Stimulated activated naive CD4-positive, alpha-beta T cell (primary cell): ENCODE results near the gene CYP3A5.
"Not testable (repeated sequence)": the region's sequence is repeated elsewhere in the genome, so short reads cannot be mapped to it uniquely, and the experiment has no call there.

Experiments
- DNase-seq, 6 experiments: peaks; one replicate each; lab custom pipeline; 2025; lab: John Stamatoyannopoulos, UW

Gene CYP3A5

GRCh38 chr7:99679400-99680191, at the start of gene CYP3A5:
TSS of gene CYP3A5 (minus strand) at chr7:99679996. CDS start at chr7:99679896, 100 bp downstream.
- DNase-seq = no peak

DNA sequence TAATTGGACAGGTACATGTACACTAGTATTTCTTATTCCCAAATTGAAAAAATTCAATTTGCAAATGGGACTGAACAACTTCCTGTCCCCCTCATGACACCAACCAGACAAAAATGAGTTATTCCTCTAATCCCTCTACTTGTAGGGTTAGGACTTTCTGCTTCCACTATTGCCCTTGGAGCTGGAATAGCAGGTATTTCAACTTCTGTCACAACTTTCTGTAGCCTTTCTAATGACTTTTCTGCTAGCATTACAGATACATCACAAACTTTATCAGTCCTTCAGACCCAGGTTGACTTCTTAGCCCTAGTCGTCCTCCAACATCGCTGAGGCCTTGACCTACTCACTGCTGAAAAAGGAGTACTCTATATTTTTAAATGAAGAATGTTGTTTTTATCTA, 48.8 kb upstream of the CYP3A5 start:
- DNase-seq = no peak

DNA sequence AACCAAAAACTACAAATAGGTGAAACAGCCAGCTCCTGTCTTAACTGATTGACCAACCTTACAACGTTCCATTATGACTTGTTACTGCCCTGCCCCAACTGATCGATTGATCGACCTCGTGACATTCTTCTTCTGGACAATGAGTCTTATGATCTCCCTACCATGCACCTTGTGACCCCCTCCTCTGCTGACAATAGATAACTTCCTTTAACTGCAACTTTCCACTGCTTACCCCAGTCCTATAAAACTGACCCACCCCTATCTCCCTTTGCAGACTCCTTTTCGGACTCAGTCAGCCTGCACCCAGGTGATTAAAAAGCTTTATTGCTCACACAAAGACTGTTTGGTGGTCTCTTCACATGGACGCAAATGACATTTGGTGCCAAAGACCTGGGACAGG, 43.4 kb upstream of the CYP3A5 start:
- DNase-seq = not testable (repeated sequence)

- no peak for DNase-seq
These were observed 41.2 kb upstream of the CYP3A5 start for GRCh38 chr7:99720800-99721595.

GRCh38 chr7:99719996-99720769, 40.4 kb upstream of the CYP3A5 start:
- DNase-seq = peak in 1 of 6 experiments; percentile 4

- DNase-seq = no peak
These were observed 34.3 kb upstream of the CYP3A5 start for GRCh38 chr7:99713995-99714570.

- no peak for DNase-seq
These were observed 30.2 kb upstream of the CYP3A5 start for GRCh38 chr7:99709838-99710578.

GRCh38 chr7:99709260-99709659, 29.5 kb upstream of the CYP3A5 start:
- no peak for DNase-seq

GRCh38 chr7:99707096-99707495, 27.3 kb upstream of the CYP3A5 start:
- no peak for DNase-seq

DNA sequence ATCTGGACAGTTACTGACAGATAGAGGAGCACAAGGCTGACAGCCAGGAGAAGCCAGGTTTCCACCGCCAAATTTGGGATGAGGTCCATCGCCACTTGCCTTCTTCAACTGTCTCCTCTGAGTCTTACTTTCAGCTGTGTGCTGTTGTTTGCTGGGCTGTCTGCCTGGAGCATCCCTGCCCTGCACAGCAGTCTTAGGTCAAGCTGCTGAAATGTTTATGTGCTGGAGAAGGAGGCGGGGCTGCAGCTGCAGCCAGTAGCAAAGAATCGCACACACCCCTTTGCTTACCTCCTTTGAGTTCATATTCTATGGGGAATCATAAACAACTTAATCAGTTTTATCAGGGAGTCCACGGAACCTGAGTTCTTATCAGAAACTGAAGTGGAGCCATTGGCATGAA, 20.1 kb upstream of the CYP3A5 start:
- DNase-seq = no peak

DNA sequence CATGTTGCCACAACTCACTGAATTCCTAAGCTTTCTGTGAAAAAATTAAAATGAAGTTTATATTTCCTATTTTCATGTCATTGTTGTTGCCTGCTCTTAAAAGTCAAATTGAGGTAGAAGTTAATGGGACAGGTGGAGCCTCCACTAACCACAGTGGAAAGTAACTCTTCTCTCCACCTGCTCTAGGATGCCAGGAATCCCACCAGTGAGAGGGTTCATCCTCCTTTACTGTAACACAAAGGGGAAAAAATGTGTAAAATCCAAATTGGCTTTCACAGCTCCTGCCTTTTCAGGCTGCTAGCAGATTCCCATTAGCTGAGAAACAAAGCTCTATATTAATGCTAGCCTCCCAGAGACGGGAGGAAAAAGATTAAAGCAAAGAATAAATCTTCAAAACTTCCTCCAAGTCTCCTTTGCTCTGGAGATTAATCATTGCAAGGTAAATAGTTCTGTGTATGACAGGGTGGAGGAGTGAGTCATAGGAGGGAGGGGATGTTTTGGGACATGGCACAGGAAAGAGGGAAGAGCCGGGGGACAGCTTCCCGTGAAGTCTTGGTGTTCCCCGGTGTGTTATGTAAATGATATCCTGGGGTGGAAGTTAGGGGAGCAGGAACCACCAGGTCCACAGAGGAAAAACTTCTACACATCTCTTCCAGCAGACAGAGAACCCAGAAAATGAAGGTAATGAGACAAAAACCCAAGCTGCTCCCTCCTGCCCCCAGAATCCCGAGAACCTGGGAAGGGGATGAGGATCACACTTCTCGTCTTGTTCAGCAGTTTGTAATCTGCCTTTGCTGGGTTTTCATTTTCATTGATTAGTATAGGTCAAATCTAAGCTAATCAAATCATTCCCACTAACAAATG, 19.3 kb upstream of the CYP3A5 start:
- DNase-seq = not testable (repeated sequence)

DNA sequence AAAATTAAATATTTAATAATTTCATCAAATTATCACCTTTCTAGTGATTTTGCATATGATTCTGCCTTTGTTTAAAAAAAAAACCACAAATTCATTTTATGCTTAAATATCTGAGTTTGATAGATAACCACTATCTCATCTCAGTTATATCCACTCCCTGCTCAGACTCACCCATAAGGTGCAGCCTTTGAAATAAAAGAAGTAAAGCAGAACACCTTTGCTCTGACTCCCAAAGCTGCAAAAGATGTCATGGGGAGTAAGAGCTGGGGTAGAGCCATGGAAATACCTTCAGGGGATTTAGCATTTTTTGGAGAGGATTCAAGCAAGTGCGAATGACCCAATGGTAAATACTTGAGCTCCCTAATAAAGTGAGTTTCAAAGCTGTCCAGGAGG, 15.1 kb upstream of the CYP3A5 start:
- no peak for DNase-seq

DNA sequence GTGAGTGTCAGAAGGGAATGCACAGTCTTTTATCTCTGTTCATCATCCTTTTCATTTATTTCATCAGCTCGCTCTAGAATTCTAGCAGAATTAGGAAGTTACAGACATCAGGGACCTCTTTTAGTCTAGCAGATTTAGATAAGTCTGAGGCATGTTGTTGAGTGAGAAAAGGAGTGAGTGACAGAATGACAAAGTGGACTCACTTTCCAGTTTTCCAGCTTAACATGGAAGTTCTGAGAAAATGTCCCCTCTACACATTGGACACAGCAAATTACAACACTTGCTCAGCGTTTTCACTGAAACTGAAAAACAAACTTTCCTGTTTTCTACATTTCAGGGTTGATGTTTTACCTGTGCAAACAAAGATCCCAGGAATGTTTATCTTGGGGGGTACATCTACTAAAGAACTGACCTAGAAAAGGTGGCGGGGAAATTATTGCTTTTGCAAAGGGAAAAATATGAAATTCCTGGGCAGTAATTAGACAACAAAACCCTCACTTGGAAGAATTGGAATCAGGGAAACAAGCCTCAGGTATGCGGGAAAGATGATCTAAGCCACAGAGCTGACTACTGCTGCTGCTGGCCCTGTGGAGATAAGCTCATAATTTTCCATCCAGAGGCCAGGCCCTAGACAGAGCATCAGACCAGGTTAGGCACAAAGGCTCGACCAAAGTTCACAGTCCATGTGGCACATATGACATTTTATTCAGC, 14.6 kb upstream of the CYP3A5 start:
- DNase-seq = no peak

DNA sequence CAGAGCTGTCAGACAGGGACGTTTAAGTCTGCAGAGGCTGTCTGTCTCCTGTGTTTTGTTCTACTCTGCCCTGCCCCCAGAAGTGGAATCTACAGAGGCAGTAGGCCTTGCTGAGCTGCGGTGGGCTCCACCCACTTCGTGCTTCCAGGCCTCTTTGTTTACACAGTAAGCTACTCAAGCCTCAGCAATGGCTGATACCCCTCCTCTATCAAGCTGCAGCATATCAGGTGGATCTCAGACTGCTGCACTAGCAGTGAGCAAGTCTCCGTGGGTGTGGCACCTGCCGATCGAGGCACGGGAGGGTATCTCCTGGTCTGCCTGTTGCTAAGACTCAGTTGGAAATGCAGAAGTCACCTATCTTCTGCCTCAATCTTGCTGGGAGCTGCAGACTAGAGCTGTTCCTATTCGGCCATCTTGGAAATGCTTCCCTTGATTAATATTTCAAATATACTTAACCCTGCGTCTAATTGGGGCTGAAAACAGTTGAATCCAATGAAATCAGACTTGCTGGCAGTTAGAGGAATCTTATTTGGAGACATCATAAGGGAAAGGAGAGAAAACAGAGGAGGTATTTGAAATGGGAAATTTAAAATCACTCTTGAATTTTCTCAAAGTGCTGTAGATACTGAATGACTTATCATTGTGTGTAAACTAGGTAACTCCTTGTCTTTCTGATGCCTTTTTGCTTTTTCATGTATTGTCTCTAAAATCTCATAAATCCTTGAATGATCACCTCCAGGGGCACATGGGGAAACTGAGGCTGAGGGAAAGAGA, 13.8 kb upstream of the CYP3A5 start:
- DNase-seq = peak in 4 of 6 experiments; percentile 4 to 62 (median 50)

GRCh38 chr7:99693100-99693426, 13.3 kb upstream of the CYP3A5 start:
- DNase-seq = no peak

- not testable (repeated sequence) for DNase-seq
These were observed 12.8 kb upstream of the CYP3A5 start for GRCh38 chr7:99692563-99692962.

GRCh38 chr7:99691658-99692057, 11.9 kb upstream of the CYP3A5 start:
- not testable (repeated sequence) for DNase-seq

DNA sequence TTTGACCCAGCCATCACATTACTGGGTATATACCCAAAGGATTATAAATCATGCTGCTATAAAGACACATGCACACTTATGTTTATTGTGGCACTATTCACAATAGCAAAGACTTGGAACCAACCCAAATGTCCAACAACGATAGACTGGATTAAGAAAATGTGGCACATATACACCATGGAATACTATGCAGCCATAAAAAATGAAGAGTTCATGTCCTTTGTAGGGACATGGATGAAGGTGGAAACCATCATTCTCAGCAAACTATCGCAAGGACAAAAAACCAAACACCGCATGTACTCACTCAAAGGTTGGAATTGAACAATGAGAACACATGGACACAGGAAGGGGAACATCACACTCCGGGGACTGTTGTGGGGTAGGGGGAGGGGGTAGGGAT, 11.1 kb upstream of the CYP3A5 start:
- not testable (repeated sequence) for DNase-seq
